Stimulated activated CD4-positive, alpha-beta T cell treated with anti-CD3 and anti-CD28 coated beads, TNF-alpha, amount 100 ng/mL, for 24 hours (primary cell): ENCODE measurements around the gene SPECC1.
"Not testable (repeated sequence)": the region's sequence is repeated elsewhere in the genome, so short reads cannot be mapped to it uniquely, and the experiment has no call there.

Source experiments
- DNase-seq, 3 experiments: peaks; one replicate each; pipeline ENCODE4 v3.0.0-alpha.2; 2020; ENCODE audit warnings: low read depth in 3 of 3

SPECC1 gene

DNA sequence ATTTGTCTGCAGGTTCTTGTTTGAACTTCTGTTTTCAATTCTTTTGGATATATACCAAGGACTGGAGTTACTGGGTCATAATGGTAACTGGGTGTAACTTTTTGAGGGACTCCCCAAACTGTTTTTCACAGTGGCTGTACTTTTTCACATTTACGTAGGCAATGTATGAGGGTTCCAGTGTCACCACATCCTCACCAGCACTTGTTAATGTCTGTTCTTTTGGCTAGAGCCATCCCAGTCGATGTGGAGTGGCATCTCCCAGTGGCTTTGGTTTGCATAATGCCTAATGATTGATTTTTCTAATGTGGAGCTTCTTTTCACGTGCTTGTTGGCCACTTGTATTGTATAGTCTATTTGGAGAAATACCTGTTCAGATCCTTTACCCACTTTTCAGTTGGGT is 59.3 kb downstream of the SPECC1 start:
- DNase-seq = no peak

DNA sequence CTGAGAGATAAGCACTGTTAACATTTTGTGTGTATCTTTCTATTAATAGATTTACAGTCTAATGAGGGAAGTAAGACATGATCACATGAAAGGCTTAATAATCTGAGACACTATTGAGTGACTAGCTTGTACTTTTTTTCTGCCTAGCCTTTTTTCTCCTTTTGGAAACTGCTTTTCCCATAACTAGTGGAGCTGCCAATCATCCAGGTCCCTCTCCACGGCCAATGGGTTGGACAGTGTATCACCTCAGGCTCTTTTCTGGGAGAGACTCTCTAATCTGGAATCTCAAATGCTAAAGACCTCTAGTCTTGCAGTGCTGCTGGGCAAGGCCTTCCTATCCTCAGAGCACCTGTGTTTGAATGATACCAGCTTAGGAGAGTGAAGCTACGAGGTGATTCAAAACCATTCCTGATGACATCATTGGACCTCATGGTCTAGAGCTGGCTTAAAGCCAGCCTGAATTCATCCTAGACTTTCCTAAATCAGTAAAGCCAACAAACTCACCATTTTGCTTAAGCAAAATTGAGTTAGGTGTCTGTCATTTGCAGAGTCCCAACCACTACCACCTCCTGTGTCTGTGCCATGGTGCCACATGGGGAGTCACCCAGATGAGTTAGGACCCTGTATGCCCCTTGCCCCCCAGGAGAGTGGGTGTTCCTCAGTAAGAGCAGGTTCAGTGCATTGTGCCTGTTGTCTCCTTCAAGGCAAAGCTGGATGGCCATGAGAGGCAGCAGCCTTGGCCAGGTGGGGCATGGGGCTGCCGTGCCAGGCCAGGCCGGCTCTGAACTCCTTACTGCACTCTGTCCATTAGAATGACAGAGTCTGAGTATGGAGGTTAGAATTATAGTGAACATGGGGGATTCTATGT is 62.9 kb downstream of the SPECC1 start:
- DNase-seq = no peak

DNA sequence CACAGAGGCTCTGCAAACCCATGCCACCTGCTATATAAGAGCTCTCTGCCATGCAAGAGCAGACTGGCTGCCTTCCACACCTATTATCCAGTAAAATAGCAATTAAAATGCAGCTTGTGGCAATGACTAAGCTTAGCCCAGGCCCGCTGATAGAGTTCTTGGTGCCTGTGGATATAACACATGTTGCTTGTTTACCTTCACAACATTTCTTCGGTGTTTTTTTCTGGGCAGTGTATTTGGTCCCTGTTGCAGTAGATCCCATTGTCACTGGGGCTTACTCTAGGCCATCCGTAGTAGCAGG is 63.5 kb downstream of the SPECC1 start:
- DNase-seq = no peak

DNA sequence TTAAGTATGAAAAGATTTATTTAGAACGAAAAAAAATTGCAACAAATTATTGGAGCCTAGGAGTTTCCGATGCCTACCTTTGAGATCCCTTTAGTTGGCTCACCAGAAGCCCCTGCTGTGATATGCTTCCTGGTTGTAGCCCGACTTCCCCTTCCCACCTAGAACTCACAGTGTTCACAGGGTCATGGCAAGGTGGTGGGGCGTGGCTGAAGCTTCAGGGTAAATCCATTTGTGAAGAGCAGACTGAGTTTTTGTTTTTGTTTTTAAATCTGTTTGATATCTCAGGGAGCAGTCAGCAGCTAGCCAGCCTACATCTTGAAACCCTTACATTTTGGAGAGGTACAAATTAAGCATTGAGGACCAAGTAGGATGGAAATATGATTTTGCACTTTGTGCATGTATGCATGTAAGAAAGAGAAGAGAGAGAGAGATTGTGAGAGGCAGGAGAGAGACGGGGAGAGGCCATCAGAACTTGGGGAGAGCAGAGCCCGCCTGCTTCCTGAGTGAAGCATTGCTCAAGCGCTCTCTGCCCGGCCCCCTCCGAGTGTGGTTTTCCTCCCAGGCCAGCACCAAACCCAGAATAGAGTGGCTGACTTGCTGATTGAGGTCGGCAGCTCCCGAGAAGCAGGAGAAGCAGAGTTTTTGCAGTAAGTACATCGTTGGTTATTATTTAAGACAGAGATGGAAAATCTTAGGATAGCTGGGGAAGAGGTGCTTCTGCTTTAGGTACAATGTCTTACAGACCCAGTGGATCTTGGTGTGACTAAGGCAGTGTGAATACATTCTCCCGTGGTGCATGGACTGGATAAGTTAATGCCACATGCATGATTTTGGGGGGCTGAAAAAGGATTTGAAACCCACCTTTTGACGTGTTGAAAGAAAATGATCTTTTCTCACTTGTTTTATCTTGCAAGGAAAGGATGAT is 64.2 kb downstream of the SPECC1 start:
- DNase-seq = peak in 1 of 3 experiments; percentile 24

DNA sequence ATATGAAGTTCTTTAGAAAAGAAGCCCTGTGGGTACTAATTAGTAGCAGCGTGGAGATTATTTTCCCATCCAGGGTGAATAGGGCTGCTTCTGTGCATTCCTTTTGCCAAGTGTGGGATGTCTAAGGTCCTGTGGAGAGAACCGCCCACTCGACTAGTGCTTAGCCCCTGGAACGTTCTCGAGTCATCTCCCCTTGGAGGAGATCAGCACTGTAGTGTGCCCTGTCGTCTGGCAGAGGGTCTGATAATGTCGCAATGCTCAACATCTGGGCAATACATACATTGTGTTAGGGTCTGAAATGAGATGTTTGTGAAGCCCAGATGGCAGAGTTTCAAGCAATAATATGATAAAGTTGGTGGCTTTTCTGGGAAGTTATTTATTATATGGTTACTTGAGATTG is 64.8 kb downstream of the SPECC1 start:
- no peak for DNase-seq

DNA sequence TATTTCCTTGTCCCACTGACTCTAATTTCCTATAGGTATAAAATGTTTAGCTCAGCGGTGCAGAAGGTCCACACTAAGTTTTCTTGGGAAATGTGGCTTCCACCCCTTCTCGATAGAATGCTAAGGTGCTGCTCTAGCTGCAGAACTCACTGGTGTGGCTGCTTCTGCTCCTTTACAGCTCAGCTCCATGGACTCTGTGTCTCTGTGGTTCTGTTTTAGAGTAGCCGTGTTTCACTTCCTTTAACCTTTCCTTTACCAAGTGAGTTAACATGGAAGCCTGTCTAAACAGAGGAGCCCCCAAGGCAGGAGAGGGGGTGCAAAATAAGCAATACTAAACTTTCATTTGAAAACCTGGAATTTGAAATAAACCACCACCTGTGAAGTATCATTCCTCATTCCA is 65.3 kb downstream of the SPECC1 start:
- DNase-seq = no peak

DNA sequence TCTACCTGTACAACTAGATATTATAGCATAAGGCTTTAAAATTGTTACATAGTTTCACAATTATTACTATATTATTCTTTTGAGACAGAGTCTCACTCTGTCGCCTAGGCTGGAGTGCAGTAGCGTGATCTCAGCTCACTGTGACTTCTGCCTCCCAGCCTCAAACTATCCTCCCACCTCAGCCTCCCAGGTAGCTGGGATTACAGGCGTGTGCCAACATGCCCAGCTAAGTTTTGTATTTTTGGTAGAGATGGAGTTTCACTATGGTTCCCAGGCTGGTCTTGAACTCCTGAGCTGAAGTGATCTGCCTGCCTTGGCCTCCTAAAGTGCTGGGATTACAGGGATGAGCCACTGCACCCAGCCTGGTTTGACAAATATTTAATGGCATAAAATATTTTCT is 67.0 kb downstream of the SPECC1 start:
- DNase-seq = not testable (repeated sequence)

DNA sequence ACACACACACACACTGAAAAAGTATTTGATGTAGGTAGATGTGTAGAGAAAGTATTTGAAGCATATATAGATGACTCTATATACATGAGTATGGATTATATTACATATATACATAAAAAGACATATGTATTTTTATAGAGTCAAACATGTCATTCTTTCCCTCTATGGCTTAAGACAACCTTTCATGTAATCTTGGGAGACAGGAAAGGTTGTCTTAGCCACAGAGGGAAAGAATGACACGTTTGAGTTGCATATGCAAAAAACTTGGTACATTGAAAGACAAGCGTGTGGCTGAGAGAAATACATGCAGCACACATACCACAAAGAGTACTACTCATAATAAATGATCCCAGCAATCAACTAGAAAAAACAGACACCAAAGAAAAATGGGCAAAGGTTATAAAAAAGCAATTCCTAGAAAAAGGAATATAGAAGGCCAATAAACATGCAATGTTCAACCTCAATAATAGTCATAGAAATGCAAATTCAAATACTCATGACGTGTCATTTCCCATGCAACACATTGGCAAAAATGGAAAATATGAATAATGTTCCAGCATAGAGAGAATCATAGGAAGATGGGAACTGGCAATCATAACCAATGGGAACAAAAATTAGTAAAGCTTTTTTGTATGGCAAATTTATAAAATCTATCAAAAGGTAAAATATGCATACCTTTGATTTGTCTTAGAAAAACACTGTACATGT is 69.0 kb downstream of the SPECC1 start:
- DNase-seq = no peak

DNA sequence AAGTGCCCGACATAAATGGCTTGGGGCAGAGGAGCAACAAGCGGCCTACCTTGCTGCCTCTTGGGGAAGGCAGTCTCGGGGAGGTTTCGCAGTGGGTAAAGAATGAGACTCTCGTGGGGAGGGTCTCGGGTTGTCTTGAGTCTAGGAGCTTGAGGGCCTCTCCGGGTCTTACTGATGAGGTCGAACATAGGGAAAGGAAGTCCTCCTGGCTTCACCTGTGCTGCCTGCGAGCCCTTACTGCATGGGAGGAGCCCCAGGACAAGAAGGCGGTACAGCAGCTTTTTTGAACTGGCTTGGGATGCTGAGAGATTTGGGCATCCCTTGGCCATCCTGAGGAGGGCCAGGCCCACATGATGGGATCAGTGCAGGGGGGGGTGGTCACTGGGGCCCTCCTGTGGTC is 71.4 kb downstream of the SPECC1 start:
- no peak for DNase-seq

DNA sequence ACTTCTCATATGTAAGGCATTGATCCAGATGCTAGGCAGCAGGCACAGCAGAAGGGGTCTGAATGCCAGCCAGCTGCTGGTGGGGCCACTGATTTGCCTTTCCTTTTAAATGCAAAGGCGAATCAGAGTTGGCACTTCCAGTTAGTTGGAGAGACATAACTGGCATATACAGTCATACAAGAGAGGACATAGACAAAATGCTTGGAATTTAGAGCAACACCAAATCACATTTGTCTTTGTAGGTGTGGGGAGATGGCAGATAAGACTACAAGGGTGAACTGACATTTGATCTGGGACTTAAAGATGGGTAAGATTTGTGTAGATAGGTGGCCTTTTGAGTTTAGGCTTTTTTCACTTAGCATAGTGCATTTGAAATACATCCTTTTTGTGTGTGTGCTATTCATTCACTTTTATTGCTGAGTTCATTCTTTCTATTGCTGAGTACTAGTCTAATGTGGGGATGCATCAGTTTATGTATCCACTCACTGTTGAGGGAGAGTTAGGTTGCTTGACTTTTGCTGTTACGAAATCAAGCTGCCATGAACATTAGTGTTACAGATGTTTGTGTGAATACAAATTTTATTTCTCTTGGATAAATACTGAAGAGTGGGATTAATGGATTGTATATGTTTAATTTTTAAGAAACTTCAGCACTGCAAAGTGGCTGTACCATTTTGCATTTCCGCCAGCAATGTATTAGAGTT is 74.1 kb downstream of the SPECC1 start:
- DNase-seq = no peak

DNA sequence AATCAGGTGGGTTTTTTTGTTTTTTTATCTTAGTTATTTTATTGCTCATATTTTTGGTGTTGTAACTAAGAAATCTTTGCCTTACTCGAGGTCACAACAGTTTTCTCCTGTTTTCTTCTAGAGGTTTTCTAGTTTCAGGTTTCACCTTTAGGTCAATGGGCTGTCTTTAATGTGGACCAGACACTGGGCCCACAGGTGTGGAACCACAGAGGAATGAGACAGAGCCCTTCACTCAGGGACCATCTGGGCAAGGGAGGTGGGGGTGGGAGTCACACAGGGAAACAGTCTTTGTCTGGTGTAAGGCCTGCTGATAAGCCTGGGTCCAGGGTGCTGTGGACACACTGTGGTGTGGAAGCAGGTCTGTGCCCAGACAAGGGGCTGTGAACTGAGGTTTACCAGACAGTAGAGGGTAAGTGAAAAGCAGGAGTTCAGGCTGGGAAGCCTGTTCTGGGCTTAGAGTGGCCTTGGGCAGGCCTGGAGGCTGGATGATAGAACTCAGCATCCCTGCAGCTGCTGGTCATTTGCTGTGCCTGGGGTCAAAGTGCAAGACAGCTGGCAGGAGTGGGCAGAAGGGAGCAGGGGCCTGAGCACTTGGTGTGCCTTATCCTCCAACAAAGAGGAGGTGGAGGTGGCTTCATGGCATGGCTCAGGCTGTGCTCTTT is 75.6 kb downstream of the SPECC1 start:
- DNase-seq = no peak

DNA sequence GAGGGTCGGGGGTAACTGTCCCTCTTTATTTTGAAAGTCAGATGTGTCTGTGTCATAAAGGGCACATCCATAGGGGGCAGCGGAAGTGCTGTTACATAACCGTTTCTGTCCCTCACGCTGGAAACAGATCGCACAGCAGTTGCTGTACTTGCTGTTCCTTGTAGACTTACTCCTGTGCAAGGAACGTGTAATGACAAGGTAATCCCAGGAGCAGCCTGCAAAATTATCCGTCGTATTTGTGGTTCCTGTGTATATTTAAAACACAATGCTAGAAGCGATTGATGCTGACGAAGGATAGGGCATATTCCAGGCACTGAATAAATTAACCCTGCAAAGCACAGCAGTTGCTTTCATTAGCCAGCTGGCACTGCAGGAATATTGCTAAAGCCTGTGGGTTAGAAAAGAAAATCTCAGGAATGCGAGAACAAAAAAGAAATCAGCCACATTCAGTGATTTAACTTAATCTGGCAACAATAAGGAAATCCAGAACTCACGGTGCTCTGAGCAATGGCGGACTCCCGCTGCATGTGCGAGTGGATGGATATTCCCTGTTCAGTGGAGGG is 76.2 kb downstream of the SPECC1 start:
- DNase-seq = no peak

DNA sequence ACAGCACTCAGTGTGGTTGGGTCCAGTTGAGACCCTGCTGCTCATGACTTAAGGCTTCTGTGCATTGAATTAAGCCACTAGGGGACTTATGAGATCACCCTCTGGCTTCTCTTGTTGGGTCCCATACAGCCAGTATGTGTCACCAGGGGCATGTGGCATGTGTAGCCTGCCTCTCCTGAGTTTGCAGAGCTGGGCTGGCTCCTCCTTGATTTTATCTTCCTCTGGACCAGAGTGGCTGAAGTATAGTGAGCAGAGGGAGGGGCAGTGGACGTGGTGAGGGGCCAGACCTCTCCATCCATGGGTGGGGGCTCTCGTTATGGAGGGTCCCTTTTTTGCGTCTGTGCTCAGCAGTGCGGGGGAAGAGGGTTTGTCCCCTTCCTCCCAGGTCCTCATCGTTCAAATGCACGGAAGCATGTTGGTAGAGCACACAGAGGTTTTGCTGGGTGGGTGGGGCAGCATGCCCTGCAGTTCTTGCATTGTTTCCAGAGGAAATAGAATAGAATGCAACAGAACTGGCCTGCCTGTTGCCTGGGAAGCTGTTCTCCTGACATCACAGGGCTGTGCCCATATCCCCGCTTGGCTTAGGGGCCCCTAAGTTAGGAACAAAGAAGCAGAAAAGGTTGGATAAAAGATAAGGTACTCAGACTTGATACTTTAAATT is 77.4 kb downstream of the SPECC1 start:
- no peak for DNase-seq

DNA sequence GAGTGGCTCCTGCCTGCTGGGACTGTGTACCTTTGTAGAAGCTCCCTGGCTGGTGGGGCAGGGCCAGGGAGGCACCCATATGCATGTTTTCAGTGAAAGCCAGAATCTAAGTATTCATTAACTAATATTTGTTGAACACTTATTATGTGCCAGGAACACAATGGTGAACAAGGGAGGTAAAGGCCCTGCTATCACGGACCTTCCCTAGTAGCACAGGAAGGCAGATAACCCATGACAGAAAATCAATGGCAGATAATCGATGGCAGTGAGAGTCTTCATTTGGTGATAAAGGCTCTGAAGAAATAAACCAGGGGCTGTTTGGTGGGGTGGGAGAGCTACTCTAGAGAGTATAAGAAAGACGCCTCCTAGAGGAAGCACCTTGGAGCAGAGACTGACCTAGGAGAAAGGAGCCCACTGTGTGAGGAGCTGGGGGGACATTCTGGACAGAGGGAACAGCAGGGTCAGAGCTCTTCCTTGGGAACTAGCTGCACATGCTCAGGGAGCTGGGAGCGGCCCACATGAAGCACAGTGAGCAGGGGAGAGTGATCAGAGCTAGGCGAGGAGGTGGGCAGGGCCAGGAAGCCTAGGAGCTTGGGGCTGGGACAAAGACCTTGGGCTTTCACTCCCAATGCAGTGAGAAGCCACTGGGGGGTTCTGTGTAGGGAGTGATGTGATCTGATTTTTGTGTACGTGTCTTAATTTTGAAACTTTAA is 78.5 kb downstream of the SPECC1 start:
- no peak for DNase-seq

DNA sequence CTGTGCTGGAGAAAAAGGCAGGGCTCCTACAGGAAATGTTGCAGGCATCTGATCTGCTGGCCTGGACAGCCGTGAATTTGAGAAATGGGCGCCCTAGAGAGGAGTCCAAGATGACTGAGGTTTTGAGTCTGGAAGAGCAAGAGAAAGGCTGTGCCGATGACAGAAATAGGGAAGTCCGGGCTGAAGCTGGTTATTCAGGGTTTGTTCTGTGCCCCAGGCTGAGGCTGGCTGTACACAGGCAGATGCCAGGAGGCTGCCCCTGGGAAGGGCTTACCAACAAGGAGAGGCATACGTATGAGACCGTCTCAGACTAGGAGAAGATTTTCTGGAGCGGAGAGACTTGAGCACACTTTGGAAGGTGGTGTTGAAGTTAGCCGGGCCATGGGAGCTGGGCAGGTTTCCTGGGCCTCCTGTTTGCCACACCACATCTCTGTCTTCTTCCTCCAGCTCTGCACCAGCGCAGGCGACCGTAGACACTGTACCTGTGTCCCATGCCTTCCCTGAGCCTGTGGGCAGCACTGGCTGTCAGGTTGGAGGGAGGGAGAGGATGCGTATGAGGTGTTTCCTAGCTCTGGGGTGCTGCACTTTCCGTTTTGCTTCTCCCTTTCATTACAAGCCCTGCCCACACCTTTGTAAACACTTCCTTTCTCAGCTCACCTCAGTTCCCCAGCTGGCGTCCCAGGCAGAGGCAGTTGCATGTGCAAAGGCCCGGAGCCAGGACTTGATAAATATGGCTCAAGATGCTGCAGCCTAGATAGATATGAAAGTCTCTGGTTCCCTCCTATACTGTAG is 80.8 kb downstream of the SPECC1 start:
- no peak for DNase-seq

DNA sequence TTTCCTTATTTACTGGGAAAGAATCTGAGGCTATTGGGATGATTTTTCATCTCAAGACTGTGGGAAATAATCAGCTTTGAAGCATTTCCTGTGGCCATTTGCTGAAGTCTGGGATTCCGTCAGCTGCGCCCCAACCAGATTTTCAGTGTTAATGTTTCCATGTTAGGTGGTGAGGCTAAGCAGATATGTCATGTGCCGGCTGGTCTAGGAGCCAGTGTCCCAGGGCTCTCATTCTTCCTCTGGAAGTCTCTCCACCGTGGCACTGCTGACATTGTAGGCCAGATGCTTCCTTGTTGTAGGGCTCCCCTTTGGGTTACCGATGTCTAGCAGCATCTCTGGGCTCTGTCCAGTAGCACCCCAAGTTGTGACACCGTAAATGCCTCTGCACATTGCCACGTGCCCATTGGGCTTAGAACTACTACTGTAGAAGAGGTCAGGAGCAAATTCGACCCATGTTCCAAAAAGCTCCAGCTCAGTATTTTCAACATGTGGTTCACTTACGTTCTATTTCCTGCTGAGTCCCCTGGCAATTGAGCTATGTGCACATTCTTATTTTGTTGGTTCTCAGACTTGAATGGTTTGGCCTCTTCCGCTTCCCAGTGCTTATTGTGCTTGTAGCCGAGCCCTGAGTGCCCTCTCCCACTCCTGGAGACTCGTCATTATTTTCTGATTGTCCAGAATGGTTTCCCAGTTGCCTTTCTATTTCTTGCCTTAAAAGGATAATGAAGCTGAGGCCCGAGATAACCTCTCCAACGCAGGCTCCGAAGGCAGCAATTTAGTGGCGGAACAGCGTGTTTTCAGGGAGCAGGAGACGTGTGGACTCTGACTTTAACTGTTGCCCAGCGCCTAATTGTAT is 82.2 kb downstream of the SPECC1 start:
- DNase-seq = no peak

DNA sequence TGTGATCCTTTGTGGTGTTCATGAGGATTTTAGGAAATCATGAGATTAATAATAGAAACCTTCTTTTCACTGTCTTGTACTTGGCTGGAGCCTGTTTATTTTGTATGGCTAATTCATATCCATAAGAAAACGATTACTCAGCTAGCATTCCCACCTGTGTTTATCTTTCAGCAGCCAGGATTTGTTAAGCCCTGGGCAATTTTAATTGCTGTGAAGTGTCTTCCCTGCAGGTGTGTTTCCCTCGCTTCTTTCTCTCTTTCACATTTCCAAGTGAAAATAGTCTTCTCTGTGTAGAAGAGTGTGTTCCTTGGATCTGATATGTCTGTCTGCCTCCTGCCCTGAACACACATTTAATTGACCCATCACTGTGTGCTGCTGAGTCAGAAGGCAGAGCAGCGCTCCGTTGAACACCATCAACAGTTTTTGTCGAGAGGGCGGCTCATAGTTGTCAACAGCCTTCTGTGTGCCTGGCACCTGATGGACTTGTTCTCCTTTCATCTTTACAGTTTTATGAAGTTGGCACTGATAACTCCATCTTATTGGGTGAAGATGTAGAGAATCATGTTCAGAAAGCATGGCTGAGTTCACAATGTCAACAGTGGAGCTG is 83.2 kb downstream of the SPECC1 start:
- DNase-seq = no peak
